HG02981 (cell line): ENCODE measurements around the gene ASCC1.
"Not testable (repeated sequence)": the region's sequence is repeated elsewhere in the genome, so short reads cannot be mapped to it uniquely, and the experiment has no call there.

Experiments
- ATAC-seq: cut with Tn5 transposase; IDR thresholded peaks from one replicate; pipeline ENCODE4 v1.9.1; 2021; ENCODE audit warnings: mild to moderate bottlenecking, moderate library complexity; ENCODE audit not compliant: unreplicated experiment

Gene ASCC1

GRCh38 chr10:72223743-72224101, 7.6 kb upstream of the ASCC1 start:
- no peak for ATAC-seq

- no peak for ATAC-seq
These were observed 5.2 kb upstream of the ASCC1 start for GRCh38 chr10:72221278-72221677.

- ATAC-seq: no peak
These were observed 4.6 kb upstream of the ASCC1 start for GRCh38 chr10:72220637-72221036.

GRCh38 chr10:72219235-72219814, 3.2 kb upstream of the ASCC1 start:
- ATAC-seq: no peak

GRCh38 chr10:72218726-72219125, 2.6 kb upstream of the ASCC1 start:
- ATAC-seq: no peak

GRCh38 chr10:72218325-72218724, 2.2 kb upstream of the ASCC1 start:
- ATAC-seq: no peak

GRCh38 chr10:72211832-72212231, 4.2 kb downstream of the ASCC1 start:
- not testable (repeated sequence) for ATAC-seq

GRCh38 chr10:72211381-72211780, 4.7 kb downstream of the ASCC1 start:
- not testable (repeated sequence) for ATAC-seq

- not testable (repeated sequence) for ATAC-seq
These were observed 7.5 kb downstream of the ASCC1 start for GRCh38 chr10:72208526-72208925.

- ATAC-seq: no peak
These were observed 9.4 kb downstream of the ASCC1 start for GRCh38 chr10:72206511-72207229.

GRCh38 chr10:72204724-72205123, 11.4 kb downstream of the ASCC1 start:
- ATAC-seq: no peak

- no peak for ATAC-seq
These were observed 11.8 kb downstream of the ASCC1 start for GRCh38 chr10:72204296-72204695.

GRCh38 chr10:72201293-72201692, 14.8 kb downstream of the ASCC1 start:
- ATAC-seq: no peak

- ATAC-seq: no peak
These were observed 15.2 kb downstream of the ASCC1 start for GRCh38 chr10:72200883-72201282.

GRCh38 chr10:72194949-72195348, 21.1 kb downstream of the ASCC1 start:
- ATAC-seq: no peak

GRCh38 chr10:72186982-72187330, 29.1 kb downstream of the ASCC1 start:
- ATAC-seq: no peak

- no peak for ATAC-seq
These were observed 29.7 kb downstream of the ASCC1 start for GRCh38 chr10:72186258-72186981.

- ATAC-seq: no peak
These were observed 31.9 kb downstream of the ASCC1 start for GRCh38 chr10:72184156-72184555.

GRCh38 chr10:72177454-72177853, 38.6 kb downstream of the ASCC1 start:
- no peak for ATAC-seq

- ATAC-seq: no peak
These were observed 39.4 kb downstream of the ASCC1 start for GRCh38 chr10:72176701-72177100.

GRCh38 chr10:72175149-72175548, 40.9 kb downstream of the ASCC1 start:
- no peak for ATAC-seq

- ATAC-seq: no peak
These were observed 41.8 kb downstream of the ASCC1 start for GRCh38 chr10:72174297-72174662.
